ENCODE results near the gene PASK. TPM values are rescaled to one million over a fixed set of nuclear protein-coding genes. Genes with fewer than 3 reads are reported as not detected.

Gene PASK
- total and polyA plus RNA-seq, 2 donors (not counting 1 experiment from before 2014, with no cell fraction given) = 48.2 to 144 TPM

- no peak overlapping the region for H3K4me3 ChIP-seq (ENCODE audit: control extremely low read depth in 1 of 5, extremely low read depth in 1 of 5, insufficient read depth in 1 of 5, low read depth in 2 of 5, low read length in 4 of 5)
- ChIA-PET CTCF (interaction anchor here (0.9 kb wide), 1 partner anchor 81 kb away, joined by 3 read pairs; no protein-coding TSS in a partner anchor), POLR2A (no interaction called here)
- peaks cover 10% of the 10 kb centered on the region for H3K4me1 Mint-ChIP-seq
- ATAC-seq (ENCODE audit: low read depth) = no peak
- no peaks in the 10 kb centered on the region for H3K79me2 ChIP-seq (ENCODE audit: control insufficient read depth, insufficient read depth, low read length)
- H3K9me3 ChIP-seq (ENCODE audit: control extremely low read depth in 1 of 3, control insufficient read depth in 2 of 3, insufficient read depth in 1 of 3, low read length in 2 of 3) = no peaks in the 10 kb centered on the region
- no peak overlapping the region for H3K4me3 Mint-ChIP-seq
- H3K36me3 ChIP-seq (replicated peaks in 1 of 2; ENCODE audit: control extremely low read depth in 1 of 2, control insufficient read depth in 1 of 2, extremely low read depth in 1 of 2, insufficient read depth in 2 of 2, low read length in 1 of 2) = peaks cover 0 to 58% of the 10 kb centered on the region in 2 experiments
- H3K4me1 ChIP-seq (ENCODE audit: control insufficient read depth in 2 of 2, insufficient read depth in 2 of 2, low read length in 2 of 2) = no peaks in the 10 kb centered on the region
- H2AFZ ChIP-seq (ENCODE audit: insufficient read depth, low read depth, low read length, poor library complexity, severe bottlenecking) = no peak overlapping the region
- H4K20me1 ChIP-seq (ENCODE audit: control insufficient read depth, insufficient read depth, low read length, poor library complexity, severe bottlenecking) = peaks cover 7% of the 10 kb centered on the region
- intact Hi-C loops (cut with micrococcal nuclease) = no loop called here
- no peaks in the 10 kb centered on the region for H3K9me3 Mint-ChIP-seq (ENCODE audit: insufficient read depth)
- no peak overlapping the region for H3K4me2 ChIP-seq (replicated peaks; ENCODE audit: low read depth, low read length, poor library complexity, severe bottlenecking)
- no peaks in the 10 kb centered on the region for H3K27me3 Mint-ChIP-seq
- no peak for DNase-seq
- no peak overlapping the region for H3K27ac ChIP-seq (ENCODE audit: low read length in 2 of 2)
- no peaks in the 10 kb centered on the region for H3K27me3 ChIP-seq (replicated peaks in 1 of 4; ENCODE audit: control extremely low read depth in 1 of 4, control insufficient read depth in 3 of 4, insufficient read depth in 4 of 4, low read length in 3 of 4)
- H3K27ac Mint-ChIP-seq = no peak overlapping the region
- over 99% methylated on average over 8 of the region's 8 CpGs for WGBS (ENCODE audit: insufficient coverage)
- H3K9ac ChIP-seq (ENCODE audit: low read length) = no peak overlapping the region
- TF ChIP-seq EZH2 (IDR thresholded peaks at IDR 0.05; ENCODE audit: borderline replicate concordance, insufficient read depth, low read depth, low read length, poor library complexity, severe bottlenecking) = no peak
- TF ChIP-seq, protein P1, sequence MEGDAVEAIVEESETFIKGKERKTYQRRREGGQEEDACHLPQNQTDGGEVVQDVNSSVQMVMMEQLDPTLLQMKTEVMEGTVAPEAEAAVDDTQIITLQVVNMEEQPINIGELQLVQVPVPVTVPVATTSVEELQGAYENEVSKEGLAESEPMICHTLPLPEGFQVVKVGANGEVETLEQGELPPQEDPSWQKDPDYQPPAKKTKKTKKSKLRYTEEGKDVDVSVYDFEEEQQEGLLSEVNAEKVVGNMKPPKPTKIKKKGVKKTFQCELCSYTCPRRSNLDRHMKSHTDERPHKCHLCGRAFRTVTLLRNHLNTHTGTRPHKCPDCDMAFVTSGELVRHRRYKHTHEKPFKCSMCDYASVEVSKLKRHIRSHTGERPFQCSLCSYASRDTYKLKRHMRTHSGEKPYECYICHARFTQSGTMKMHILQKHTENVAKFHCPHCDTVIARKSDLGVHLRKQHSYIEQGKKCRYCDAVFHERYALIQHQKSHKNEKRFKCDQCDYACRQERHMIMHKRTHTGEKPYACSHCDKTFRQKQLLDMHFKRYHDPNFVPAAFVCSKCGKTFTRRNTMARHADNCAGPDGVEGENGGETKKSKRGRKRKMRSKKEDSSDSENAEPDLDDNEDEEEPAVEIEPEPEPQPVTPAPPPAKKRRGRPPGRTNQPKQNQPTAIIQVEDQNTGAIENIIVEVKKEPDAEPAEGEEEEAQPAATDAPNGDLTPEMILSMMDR (IDR thresholded peaks at IDR 0.05) = no peak
These were observed 9.3 kb upstream of the PASK start for GRCh38 chr2:241158546-241158900.

DNA sequence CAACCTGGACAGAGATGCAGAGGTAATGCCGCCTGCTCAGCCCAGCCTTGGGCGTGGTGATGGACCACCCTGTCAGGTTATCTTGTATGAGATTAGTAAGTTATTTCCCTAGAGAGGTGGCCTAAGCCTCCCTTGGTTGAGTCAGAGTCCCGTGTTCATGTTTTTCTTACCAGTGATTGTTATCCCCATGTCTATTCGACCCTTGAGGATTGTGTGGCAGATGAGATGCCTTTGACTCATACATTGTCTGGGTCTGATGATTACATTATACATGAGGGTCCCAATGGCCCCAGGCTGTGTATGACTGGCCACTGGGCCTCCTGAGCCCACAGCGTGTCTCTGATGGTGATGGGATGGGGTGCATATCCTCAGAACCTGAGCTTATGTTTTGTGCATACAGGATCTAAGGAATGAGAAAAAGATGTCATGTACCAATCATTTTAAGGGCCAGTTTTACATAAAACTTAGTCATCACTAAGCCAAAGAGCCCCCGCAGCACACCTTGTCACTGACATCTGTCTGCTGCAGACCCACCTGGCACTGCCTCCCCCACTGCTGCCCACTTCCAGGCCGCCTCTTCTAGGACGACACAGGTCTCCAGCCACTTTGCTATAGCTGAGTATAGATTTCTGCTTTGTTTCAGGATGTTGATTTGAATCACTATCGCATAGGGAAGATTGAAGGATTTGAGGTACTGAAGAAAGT is 8.7 kb upstream of the PASK start:
- no peak overlapping the region for H3K27ac ChIP-seq (ENCODE audit: low read length in 2 of 2)
- no peak overlapping the region for H3K4me3 ChIP-seq (ENCODE audit: control extremely low read depth in 1 of 5, extremely low read depth in 1 of 5, insufficient read depth in 1 of 5, low read depth in 2 of 5, low read length in 4 of 5)
- H3K4me3 Mint-ChIP-seq = no peak overlapping the region
- H3K4me1 Mint-ChIP-seq = peaks cover 11% of the 10 kb centered on the region
- H3K79me2 ChIP-seq (ENCODE audit: control insufficient read depth, insufficient read depth, low read length) = peaks cover 5% of the 10 kb centered on the region
- peak; percentile 31 for ATAC-seq (ENCODE audit: low read depth)
- H3K27me3 Mint-ChIP-seq = no peaks in the 10 kb centered on the region
- H4K20me1 ChIP-seq (ENCODE audit: control insufficient read depth, insufficient read depth, low read length, poor library complexity, severe bottlenecking) = peaks cover 7% of the 10 kb centered on the region
- H3K27me3 ChIP-seq (replicated peaks in 1 of 4; ENCODE audit: control extremely low read depth in 1 of 4, control insufficient read depth in 3 of 4, insufficient read depth in 4 of 4, low read length in 3 of 4) = no peaks in the 10 kb centered on the region
- no peak overlapping the region for H3K9ac ChIP-seq (ENCODE audit: low read length)
- no peak overlapping the region for H3K4me2 ChIP-seq (replicated peaks; ENCODE audit: low read depth, low read length, poor library complexity, severe bottlenecking)
- peak overlapping the region; percentile 32 for H3K27ac Mint-ChIP-seq
- H2AFZ ChIP-seq (ENCODE audit: insufficient read depth, low read depth, low read length, poor library complexity, severe bottlenecking) = no peak overlapping the region
- DNase-seq = no peak
- intact Hi-C loops (cut with micrococcal nuclease) = no loop called here
- POLR2A ChIA-PET = interaction anchor here (0.6 kb wide), 1 partner anchor 54 kb away, joined by 8 read pairs; no protein-coding TSS in a partner anchor
- no peaks in the 10 kb centered on the region for H3K9me3 Mint-ChIP-seq (ENCODE audit: insufficient read depth)
- peaks cover 0 to 54% of the 10 kb centered on the region in 2 experiments for H3K36me3 ChIP-seq (replicated peaks in 1 of 2; ENCODE audit: control extremely low read depth in 1 of 2, control insufficient read depth in 1 of 2, extremely low read depth in 1 of 2, insufficient read depth in 2 of 2, low read length in 1 of 2)
- no peaks in the 10 kb centered on the region for H3K4me1 ChIP-seq (ENCODE audit: control insufficient read depth in 2 of 2, insufficient read depth in 2 of 2, low read length in 2 of 2)
- no peak for TF ChIP-seq EZH2 (IDR thresholded peaks at IDR 0.05; ENCODE audit: borderline replicate concordance, insufficient read depth, low read depth, low read length, poor library complexity, severe bottlenecking)
- CTCF ChIA-PET = interaction anchor here (0.9 kb wide), 2 partner anchors 81 to 103 kb away, joined by 3 read pairs; no protein-coding TSS in a partner anchor
- no peaks in the 10 kb centered on the region for H3K9me3 ChIP-seq (ENCODE audit: control extremely low read depth in 1 of 3, control insufficient read depth in 2 of 3, insufficient read depth in 1 of 3, low read length in 2 of 3)
- WGBS (ENCODE audit: insufficient coverage) = 96% methylated on average over 8 of the region's 9 CpGs

Measured in B cell (primary cell).